Nephron progenitor cell (in vitro differentiated cells): ENCODE results near the gene C17orf50.
A peak's percentile ranks its signal among the peaks of the same experiment; 100 is the strongest.

Experiments
- DNase-seq: peaks from one replicate; pipeline ENCODE4 v3.0.0; 2021
- H3K27ac Mint-ChIP-seq: 2 replicates; pipeline ENCODE4 v1.8.0; 2021; ENCODE audit warnings: mild to moderate bottlenecking, moderate library complexity, mixed read lengths
- H3K27me3 Mint-ChIP-seq: 2 replicates; pipeline ENCODE4 v1.8.0; 2021; ENCODE audit warnings: mild to moderate bottlenecking, low read depth, mixed read lengths; ENCODE audit not compliant: poor library complexity
- H3K36me3 Mint-ChIP-seq: 2 replicates; pipeline ENCODE4 v1.8.0; 2021; ENCODE audit warnings: low read depth, mixed read lengths
- H3K4me1 Mint-ChIP-seq: 2 replicates; pipeline ENCODE4 v1.8.0; 2021; ENCODE audit warnings: mixed read lengths
- H3K4me3 Mint-ChIP-seq: 2 replicates; pipeline ENCODE4 v1.8.0; 2021; ENCODE audit warnings: mild to moderate bottlenecking, moderate library complexity, mixed read lengths
- H3K9me3 Mint-ChIP-seq: 2 replicates; pipeline ENCODE4 v1.8.0; 2021; ENCODE audit warnings: mild to moderate bottlenecking, moderate library complexity, mixed read lengths
- TF ChIP-seq, protein P1 (sequence below): fragments of 200-600 bp; sonication (generic); IDR thresholded peaks from 2 replicates; pipeline ENCODE4 v1.5.0; 2021; ENCODE audit warnings: antibody characterized with exemption

C17orf50 gene

GRCh38 chr17:35795007-35795870 is 34.6 kb downstream of the C17orf50 start, which contains the start of gene MMP28:
MMP28 (minus strand) TSS chr17:35795641; CDS start chr17:35795377, 264 bp downstream.
- Mint-ChIP-seq H3K27me3 (peaks cover 99% of the 10 kb centered on the region), H3K9me3 (no peaks in the 10 kb centered on the region), H3K36me3 (no peaks in the 10 kb centered on the region), H3K4me3 (peak within 1 kb of the TSS; percentile 69), H3K27ac (no peak within 1 kb of the TSS), H3K4me1 (peaks cover 5% of the 10 kb centered on the region)
- TF ChIP-seq, protein P1, sequence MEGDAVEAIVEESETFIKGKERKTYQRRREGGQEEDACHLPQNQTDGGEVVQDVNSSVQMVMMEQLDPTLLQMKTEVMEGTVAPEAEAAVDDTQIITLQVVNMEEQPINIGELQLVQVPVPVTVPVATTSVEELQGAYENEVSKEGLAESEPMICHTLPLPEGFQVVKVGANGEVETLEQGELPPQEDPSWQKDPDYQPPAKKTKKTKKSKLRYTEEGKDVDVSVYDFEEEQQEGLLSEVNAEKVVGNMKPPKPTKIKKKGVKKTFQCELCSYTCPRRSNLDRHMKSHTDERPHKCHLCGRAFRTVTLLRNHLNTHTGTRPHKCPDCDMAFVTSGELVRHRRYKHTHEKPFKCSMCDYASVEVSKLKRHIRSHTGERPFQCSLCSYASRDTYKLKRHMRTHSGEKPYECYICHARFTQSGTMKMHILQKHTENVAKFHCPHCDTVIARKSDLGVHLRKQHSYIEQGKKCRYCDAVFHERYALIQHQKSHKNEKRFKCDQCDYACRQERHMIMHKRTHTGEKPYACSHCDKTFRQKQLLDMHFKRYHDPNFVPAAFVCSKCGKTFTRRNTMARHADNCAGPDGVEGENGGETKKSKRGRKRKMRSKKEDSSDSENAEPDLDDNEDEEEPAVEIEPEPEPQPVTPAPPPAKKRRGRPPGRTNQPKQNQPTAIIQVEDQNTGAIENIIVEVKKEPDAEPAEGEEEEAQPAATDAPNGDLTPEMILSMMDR, result no peak
- peak; percentile 73 for DNase-seq

DNA sequence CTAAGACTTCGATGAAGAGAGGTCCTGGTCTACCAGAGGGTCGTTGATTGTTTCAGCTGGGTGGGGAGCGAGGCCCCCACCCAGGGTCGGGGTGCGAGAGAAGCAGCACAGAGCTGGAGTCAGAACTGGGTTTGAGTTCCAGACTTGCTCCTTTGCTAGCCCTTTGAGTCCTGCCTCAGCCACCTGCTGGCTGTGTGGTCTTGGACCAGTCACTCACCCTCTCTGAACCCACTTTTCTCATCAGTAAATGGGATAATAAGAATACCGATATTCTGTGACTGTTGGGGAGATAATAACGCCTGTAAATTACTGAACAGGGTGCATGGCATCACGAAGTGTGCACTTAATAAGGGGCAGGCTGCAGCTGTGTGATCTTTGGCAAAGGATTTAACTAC is 35.2 kb downstream of the C17orf50 start:
- H3K9me3 Mint-ChIP-seq, result no peaks in the 10 kb centered on the region

GRCh38 chr17:35796942-35797341 is 36.3 kb downstream of the C17orf50 start:
- Mint-ChIP-seq H3K36me3 (no peaks in the 10 kb centered on the region), H3K4me3 (peak overlapping the region; percentile 14), H3K4me1 (peaks cover 12% of the 10 kb centered on the region), H3K27me3 (peaks cover 89% of the 10 kb centered on the region), H3K27ac (no peak overlapping the region), H3K9me3 (no peaks in the 10 kb centered on the region)
- TF ChIP-seq, protein P1, result no peak
- DNase-seq, result no peak

More for the DNA sequence above, 35.2 kb downstream of the C17orf50 start:
- no peaks in the 10 kb centered on the region for H3K36me3 Mint-ChIP-seq
- peak overlapping the region; percentile 69 for H3K4me3 Mint-ChIP-seq
- TF ChIP-seq, protein P1, result no peak
- DNase-seq, result no peak
- H3K4me1 Mint-ChIP-seq, result peaks cover 5% of the 10 kb centered on the region
- no peak overlapping the region for H3K27ac Mint-ChIP-seq
- peaks cover 93% of the 10 kb centered on the region for H3K27me3 Mint-ChIP-seq

DNA sequence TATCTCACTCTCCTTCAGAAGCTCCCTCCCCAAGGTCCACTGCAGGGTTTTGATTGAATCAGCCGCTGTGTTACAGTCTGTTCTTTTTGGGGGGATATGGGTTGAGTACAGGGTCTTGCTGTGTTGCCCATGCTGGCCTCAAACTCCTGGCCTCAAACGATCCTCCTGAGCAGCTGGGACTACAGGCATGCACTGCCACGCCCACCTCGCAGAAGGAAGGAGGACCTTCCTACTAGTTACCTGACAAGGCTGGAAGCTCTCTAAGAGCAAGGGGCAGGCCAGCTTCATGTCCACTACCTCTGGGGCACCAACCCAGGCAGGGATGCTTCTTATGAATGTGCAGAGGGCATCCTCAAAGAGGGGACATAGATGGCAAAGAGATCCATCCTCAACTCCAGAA is 36.7 kb downstream of the C17orf50 start:
- Mint-ChIP-seq H3K9me3 (no peaks in the 10 kb centered on the region), H3K36me3 (no peaks in the 10 kb centered on the region), H3K27ac (no peak overlapping the region), H3K27me3 (peaks cover 85% of the 10 kb centered on the region), H3K4me1 (peaks cover 12% of the 10 kb centered on the region), H3K4me3 (no peak overlapping the region)
- no peak for DNase-seq
- TF ChIP-seq, protein P1, result no peak

GRCh38 chr17:35797918-35798317 is 37.2 kb downstream of the C17orf50 start:
- TF ChIP-seq, protein P1, result no peak
- Mint-ChIP-seq H3K27me3 (peaks cover 79% of the 10 kb centered on the region), H3K4me1 (peaks cover 12% of the 10 kb centered on the region), H3K4me3 (no peak overlapping the region), H3K9me3 (no peaks in the 10 kb centered on the region), H3K36me3 (no peaks in the 10 kb centered on the region), H3K27ac (no peak overlapping the region)
- no peak for DNase-seq
